GM12801 (cell line): Measurements from ENCODE around the gene LHFPL2.

Experiments
- CTCF ChIP-seq: IDR thresholded peaks from one replicate; pipeline ENCODE4 v1.5.1; 2011; ENCODE audit warnings: control low read depth; ENCODE audit not compliant: insufficient read length; ENCODE audit errors: extremely low read depth

The LHFPL2 gene

GRCh38 chr5:78594610-78595457 is 53.7 kb downstream of the LHFPL2 start:
- TF ChIP-seq CTCF, result no peak

- no peak for TF ChIP-seq CTCF
Observed at GRCh38 chr5:78594021-78594420, 54.6 kb downstream of the LHFPL2 start.

GRCh38 chr5:78593465-78593864 is 55.1 kb downstream of the LHFPL2 start:
- no peak for TF ChIP-seq CTCF

- TF ChIP-seq CTCF, result no peak
Observed at GRCh38 chr5:78592735-78593386, 55.7 kb downstream of the LHFPL2 start.

GRCh38 chr5:78591972-78592700 is 56.4 kb downstream of the LHFPL2 start:
- no peak for TF ChIP-seq CTCF

- TF ChIP-seq CTCF, result no peak
Observed at GRCh38 chr5:78591138-78591612, 57.4 kb downstream of the LHFPL2 start.

- TF ChIP-seq CTCF, result no peak
Observed at GRCh38 chr5:78589923-78590322, 58.6 kb downstream of the LHFPL2 start.
